Measurements from ENCODE around the gene SMURF1.
"Not testable (repeated sequence)": the region's sequence is repeated elsewhere in the genome, so short reads cannot be mapped to it uniquely, and the experiment has no call there.

The SMURF1 gene

DNA sequence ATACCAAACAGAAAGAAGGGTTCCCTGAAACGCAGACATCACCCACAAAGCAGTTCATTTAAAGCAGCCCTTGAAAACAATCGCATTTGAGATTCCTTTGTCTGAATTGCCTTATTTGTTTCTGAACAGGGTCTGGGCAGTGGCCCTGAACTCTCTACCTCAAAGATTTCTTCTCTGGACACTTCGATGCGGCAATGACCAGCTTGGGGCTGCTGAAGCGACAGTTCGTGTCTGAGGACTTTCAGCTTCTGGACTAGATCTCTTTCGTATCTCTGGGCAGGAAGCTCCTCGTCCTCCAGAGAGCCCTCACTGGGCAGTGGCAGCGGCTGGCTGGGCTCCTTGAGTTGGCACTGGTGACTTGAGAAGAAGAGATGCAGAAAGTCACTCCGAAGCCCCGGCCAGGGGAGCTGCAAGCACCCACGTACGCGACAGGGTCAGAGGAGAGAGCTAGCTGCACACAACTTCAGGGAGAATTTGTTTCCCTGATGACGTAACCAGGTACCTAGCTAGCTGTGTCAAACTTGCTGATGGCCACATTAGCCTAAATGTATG, 96.3 kb downstream of the SMURF1 start:
- DNase-seq, result no peak

DNA sequence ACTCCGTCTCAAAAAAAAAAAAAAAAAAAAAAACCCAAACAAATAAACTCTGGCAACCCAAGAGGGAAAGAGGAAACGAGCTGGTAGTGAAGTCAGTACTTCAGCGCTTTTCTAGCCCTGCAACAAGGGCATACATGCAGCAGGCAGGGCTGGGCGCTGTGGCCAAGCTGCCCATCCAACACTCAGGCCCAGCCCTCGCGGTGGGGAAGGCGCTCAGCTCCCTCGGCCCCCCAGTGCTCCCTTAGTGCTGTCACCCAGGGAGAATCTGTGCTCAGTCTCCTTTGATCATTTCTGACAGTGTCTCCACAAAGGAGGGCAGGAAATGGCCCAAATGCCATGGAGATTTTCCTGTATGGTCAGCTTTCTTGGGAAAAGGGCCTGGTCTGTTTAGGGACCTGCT, 97.2 kb downstream of the SMURF1 start:
- no peak for DNase-seq

DNA sequence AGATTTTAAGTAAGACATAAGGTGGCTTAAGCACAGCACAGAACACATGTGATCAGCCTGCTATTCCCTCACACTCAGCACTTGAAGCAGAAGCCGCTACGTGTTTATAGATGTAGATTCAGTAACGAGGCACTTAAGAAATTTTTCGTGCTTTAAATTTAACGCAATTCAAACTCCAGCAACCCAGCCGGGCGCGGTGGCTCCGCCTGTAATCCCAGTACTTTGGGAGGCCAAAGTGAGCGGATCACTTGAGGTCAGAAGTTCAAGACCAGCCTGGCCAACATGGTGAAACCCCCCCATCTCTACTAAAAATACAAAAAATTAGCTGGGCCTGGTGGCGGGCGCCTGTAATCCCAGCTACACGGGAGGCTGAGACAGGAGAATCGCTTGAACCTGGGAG, 97.6 kb downstream of the SMURF1 start:
- not testable (repeated sequence) for DNase-seq

DNA sequence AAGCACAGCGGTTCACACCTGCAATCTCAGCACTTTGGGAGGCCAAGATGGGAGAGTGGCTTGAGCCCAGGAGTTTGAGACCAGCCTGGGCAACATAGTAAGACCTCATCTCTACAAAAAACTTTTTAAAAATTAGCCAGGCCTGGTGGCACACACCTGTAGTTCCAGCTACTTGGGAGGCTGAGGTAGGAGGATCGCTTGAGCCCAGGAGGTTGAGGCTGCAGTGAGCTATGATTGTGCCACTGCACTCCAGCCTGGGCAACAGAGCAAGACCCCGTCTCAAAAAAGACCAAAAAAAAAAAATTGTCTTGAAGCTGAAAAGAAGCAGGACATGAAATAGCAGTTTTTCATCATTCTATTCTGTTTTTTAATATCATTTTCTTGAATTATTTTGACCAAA, 99.0 kb downstream of the SMURF1 start:
- DNase-seq, result not testable (repeated sequence)

DNA sequence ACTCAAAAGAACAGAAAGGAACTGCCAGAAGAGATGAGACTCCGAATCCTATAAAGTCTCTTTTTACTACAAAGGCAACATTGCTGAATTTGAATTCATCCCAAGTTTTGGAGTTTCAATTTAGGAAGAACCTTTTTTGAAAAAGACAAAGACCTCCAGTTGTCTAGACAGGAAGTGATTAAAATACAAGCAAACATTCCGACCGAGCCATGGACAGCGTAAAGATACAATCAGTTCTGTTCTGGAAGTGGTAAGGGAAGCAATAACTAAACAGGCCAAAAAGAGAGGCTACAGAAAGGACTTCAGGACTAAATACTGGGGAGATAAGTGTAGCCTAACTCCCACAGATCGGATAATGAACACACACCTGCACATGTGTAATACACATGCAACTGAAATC, 101.0 kb downstream of the SMURF1 start:
- peak; percentile 34 for DNase-seq

DNA sequence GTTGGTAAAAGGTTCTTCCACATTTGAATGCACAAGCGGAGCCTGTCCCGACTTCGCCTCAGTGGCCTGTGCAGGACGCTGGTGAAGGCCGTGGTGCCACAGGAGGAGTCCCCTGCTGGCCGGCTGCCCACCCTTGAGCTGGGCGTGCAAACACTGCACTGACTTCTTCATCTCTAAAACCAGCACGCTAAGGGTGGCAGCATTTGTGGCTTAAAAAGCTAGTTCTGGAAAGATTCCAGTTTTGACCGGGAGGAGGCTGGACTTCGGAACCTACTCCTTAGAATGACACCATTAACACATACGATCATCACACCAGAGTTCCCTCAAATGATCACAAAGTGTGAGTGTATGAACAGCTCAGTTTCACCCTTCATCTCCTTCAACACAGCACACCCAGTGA, 102.4 kb downstream of the SMURF1 start:
- DNase-seq, result no peak

DNA sequence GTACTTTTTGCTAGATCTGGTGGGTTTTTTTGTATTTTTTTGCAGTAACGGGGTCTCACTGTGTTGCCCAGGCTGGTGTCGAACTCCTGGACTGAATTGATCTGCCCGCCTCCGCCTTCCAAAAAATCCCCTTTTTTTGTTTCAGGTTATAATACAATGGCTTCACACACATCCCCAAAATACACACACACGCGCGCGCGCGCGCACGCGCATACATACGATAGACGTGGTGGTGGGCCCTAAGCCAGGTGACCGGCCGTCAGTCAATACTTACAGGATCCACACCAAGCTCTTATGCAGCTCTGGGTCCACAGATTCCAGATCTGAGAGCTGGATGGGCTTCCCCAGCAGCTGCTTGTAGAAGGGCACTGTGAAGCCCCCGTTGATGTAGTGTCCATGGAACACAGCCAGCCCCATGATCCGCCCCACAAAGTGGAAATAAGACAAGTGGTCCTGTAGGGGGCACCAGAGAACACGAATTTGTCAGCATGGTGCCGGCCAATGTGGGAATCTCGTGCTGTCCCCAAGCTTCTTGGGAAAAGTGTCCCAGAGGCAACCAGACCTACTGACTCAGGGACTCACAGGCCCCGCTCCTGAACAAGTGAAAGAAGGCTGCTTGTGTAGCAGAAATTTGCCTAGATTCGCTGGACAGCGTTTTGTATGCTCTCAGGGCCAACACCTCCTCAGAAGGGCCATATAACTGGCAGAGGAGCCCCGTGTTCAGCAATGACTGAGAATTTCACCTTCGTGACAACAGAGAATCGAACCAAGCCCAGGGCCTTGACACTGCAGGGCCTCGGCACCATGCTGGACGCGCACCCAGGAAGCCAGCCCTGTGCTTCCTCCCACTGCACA, 103.6 kb downstream of the SMURF1 start:
- DNase-seq, result peak; percentile 86

DNA sequence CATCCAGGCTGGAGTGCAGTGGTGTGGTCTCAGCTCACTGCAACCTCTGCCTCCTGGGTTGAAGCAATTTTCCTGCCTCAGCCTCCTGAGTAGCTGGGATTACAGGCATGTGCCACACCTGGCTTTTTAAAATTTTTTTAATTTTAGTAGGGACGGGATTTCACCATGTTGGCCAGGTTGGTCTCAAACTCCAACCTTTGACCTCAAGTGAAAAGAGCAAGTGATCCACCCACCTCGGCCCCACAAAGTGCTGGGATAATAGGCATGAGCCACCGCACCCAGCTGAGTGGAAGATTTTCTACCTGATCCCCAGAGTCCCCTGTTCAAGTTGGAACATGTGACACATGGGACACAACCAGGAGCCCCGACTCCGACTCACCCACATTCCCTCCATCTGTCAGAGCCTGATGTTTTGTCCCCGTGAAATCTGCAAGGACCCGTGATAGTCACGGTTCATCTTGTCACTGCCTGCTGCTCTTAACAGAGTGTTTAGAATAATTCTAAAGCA, 104.5 kb downstream of the SMURF1 start:
- no peak for DNase-seq

DNA sequence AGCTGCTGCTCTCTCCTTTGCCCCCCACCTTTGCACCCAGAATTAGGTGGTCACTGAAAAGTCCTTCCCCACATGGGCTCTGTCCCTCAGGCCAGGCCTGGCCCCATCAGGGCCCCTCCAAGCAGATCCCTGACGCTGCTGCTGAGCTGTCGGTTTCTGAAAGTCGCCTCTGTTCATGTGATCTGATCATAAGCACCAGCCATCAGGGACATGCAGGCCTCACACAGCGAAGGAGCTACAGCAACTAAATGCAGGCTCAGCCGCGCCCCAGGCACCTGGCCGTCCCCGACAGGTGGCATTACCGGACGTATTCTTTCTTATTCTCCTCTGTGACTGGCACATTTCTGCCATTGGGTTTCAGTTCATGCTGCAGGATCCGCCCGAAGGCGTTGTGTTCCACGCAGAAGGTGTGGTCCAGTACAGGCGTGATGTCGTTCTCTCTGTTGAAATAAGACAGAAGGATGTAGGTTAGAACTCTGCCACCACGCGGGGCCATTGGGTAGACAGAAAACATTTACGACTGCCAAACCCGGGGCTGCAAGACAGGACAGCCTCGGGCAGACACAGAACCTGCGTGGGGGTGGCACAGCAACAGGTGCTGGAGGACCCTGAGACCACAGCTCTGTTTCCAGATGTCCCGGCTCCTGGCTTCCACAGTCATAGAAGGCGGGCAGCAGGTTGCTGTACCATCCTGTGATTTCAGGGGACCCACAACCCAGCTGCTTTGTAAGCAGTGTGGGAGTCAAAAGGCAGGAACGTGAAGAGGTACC, 105.6 kb downstream of the SMURF1 start:
- no peak for DNase-seq

DNA sequence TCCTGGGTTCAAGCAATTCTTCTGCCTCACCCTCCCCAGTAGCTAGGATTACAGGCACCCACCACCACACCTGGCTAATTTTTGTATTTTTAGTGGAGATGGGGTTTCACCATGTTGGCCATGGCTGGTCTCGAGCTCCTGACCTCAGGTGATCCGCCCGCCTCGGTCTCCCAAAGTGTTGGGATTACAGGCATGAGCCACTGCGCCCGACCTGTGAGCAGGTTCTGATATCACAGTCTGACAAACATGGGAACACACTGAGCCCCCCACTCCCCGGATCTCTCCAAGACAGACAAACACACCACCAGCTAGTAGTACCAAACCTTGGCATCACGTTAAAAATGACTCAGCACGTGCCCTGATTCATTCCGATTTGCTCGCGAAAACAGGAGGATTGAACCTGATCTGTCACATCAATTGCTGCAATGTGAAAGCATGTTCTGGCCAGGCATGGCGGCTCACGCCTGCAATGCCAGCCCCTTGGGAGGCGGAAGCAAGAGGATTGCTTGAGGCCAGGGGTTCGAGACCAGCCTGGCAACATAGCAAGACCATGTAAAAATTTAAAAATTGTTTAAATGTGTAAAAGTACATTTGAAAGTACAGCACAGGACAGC, 106.5 kb downstream of the SMURF1 start:
- DNase-seq, result no peak

DNA sequence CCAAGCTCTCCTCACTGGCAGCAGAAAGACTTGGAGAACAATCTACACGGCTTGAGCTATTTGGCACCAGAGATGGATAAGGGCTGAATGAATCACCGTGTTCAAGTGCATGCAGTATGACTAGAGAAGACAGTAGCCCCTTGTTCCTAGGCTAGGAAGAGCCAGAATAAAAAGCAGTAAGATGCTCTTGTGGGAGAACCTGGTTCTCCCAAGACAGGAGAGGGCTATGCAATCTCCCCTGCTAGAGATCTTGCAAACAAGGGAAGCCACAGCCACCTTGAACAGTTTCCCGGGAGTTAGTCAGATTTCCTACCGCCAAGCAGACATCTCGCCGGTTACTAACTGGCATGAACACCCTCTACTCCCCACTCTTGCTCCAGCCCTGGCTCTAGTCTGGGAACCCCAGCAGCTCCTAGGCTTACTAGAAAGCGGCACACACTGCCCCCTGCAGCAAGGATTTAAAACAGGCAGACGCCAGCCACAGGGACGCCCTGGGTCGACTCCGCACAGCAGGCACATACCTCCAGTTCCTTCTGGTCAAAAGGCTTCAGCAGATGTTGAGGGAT, 107.3 kb downstream of the SMURF1 start:
- peak; percentile 38 for DNase-seq

DNA sequence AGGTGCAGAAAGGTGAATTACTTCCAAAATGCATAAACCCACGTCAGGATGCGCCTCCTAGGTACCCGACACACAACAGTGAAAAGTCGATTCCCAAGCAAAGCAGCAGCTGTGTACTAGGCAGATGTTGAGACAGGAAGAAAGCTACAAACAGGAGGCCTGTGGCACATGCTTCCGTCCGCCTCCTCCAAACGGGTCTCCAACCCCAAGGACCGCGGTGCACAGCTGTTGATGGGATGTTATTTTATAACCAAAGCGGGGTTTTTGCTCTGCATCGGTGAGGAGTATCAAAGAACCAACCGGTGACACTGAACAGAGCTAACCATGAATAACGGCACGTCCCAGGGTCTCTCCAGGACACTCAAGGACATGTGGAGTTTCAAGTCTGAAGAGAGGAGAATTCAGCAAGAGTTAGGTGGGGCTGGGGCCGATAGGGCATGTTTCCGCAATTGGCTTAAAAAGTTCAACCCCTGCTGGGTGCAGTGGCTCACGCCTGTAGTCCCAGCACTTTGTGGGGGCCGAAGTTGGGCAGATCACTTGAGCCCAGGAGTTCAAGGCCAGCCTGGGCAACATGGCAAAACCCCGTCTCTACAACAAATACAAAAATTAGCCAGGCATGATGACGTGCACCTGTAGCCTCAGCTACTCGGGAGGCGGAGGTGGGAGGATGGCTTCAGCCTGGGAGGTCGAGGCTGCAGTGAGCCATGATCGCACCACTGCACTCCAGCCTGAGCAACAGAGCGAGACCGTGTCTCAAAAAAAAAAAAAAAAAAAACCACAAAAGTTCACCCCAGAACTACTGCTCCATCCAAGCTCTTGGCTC, 108.0 kb downstream of the SMURF1 start:
- no peak for DNase-seq

DNA sequence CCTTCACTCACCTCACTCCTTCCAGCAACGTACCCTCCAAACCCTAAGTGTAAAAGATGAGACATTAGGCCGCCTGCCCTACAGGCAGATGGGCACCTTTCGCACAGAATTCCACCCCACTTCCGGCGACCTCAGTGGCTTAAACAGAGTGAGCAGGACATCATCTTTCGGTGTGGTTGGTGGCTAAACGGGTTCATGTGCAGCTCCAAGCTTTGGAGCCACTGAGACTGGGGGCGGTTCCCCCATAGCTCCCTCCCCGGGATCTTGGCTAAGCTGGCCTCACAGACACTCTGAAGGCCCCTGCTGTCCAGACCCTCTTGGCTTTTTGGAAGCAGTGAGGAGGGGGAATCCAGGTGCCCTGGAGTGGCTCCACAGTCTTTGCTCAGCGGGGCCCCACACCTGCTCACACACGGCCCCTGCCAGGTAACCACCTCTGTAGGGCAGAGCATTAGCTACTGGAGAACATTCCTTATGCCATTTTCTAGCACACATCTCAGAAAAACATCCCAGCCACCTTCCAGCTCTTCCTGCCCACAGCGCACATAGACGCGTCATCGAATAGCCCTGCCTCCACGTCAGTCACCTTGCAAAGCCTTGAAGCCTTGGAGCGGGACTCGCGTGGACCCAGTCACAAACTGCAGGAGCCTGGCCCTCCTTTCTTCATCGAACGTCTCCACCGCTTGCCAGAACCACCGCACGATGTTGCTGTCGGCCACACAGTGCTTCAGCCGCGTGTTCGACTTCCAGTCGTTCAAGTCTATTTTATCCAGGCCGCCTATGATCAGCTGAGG, 108.8 kb downstream of the SMURF1 start:
- DNase-seq, result no peak

DNA sequence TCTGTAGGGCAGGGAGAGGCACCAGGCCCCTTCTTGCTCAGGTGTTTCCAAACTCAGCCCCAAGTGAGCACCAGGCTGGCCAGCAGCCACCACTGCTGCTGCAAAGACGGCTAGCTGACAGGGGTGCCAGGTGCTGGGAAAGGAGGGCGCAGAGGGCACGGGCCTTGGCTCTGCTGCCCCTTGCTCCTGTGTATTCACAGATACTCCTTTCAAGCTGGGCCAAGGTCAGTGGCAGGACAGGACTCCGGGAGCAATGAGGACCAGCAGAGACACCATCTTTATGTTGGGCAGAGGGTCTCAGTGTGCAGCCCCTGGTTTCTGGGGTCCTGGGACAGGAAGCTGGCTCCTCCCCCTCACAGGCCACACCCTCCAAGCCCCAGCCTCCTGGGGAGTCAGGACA, 110.1 kb downstream of the SMURF1 start:
- DNase-seq, result no peak

DNA sequence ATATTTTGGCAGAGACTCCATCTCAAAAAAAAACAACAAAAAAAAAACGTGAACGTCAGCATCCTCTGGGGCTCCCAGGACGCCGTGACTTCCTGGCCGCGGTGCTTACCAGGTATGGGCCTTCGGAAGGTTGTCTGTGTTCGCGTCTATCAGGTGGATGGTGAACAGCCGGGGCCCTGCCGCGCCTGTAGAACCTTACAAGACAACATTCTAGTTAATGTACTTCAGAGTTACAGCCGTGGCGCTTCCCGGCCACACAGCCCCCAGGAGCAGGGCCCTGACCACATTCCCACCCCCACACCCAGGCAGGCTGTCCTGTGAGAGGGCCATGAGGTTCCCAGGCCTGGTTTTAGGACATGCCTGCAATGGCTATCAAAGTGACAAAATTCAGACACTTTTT, 111.0 kb downstream of the SMURF1 start:
- DNase-seq, result no peak

DNA sequence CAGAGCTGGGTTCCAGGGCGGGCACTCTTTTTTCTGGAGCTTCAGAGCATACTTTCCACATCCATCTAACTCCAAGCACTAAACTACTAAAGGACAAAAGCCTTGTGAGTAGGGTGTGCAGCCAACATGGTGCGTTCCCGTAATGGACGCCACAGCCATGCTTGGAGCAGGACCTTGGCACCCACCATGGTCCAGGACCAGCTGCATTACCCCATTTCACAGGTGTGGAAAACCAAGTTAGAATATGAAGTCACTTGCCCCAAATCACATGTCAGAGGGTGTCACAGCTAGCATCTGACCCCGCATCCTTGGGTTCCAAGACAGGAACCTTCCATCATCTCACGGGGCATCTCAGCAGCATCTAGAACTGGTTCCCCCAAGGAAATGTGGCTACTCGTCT, 112.4 kb downstream of the SMURF1 start:
- no peak for DNase-seq

DNA sequence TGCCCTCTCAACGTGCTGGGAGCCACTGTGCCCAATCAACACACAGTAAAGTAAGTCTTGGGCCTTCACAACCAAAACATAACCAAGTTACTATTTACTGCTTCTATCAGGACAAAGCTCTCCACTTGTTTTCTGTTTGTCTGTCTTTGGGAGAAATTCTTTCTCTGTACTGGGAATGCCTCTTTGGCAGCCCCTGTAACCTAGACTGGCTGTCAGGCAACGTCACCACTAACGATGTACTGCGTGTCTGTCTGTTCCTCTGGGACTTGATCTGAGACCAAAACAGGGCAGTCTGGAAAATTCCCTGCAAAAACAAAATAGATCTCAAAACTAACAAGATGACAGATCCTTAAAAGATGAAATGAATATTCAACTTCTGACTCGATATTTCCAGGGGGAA, 113.0 kb downstream of the SMURF1 start:
- peak; percentile 20 for DNase-seq

DNA sequence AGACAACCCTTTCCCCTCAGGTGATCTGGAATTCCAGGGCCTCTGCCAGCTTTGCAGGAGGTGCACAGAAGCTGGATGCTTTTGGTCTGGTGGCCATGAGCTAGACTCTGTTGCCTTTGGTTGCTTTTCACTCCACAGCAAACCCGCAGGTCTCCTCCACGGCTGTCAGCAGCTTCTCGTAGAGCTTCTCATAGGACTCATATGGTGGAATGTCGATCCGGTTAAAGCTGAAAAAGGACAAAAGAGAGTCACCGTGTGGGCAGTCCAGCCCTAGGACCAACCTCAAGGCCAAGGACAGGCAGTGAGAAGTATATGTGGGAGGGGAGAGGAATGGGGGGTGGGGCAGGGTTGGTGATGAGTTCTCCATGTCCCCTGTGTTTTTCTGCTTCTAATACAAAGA, 113.5 kb downstream of the SMURF1 start:
- DNase-seq, result no peak

DNA sequence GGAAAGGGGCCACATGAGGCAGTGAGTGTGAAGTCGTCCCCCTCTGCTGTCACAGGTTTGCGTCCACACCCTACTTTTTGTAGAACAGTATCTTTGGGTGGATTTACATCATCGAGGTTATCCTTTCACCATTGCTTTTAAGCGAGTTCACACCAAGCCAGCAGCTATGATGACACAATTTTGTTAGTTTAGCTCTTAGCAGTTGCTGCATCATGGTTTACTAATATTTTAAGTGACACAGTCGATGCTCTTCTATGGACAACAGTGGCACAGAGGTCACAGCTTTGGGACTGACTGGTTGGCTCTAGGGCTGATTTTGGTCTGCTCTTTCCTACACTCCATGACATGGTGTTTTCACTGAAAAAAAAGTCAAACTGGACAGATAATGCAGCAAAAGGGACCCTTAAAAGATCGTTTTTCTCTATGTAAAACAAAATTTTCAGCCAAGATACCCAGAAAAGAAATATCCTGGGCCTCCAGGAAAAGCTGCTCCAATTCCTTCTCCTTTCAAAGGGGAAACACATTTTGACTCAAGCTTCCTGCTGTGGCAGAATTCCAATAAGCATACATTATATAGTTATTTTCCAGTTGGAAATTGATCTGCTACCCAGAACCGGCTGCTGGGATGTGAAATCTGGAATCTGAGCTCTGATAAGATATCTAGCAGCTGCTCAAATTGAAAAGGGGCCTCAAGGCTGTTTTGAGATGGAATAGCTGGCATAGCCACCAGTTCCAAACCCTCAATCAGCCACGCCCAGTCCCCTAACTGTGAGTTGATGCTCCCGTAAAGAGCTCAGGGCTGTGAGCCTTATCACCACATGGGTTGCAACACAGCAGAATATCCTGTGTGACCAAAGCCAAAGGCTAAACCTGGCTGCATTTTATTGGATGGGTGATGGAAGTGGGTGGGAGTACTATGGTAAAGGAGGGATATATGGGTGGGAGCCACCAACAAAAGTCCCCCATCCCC, 114.2 kb downstream of the SMURF1 start:
- DNase-seq, result no peak
